ENCODE measurements around the gene SLC6A3.

The SLC6A3 gene

GRCh38 chr5:1378866-1379659, 66.2 kb downstream of the SLC6A3 start:
- no peak for TF ChIP-seq CTCF (IDR thresholded peaks at IDR 0.05; ENCODE audit: low read depth, low read length)
- Histone ChIP-seq H3K4me3 (ENCODE audit: low read depth, low read length) (no peak overlapping the region), H3K9me3 (peaks cover 6% of the 10 kb centered on the region), H3K4me1 (no peaks in the 10 kb centered on the region), H3K27me3 (peaks cover 25% of the 10 kb centered on the region), H3K36me3 (no peaks in the 10 kb centered on the region)
- DNase-seq: no peak

- no peak for TF ChIP-seq CTCF (IDR thresholded peaks at IDR 0.05; ENCODE audit: low read depth, low read length)
- peaks cover 6% of the 10 kb centered on the region for H3K9me3 ChIP-seq
- peaks cover 25% of the 10 kb centered on the region for H3K27me3 ChIP-seq
- H3K4me1 ChIP-seq: no peaks in the 10 kb centered on the region
- H3K36me3 ChIP-seq: no peaks in the 10 kb centered on the region
- DNase-seq: no peak
- H3K4me3 ChIP-seq (ENCODE audit: low read depth, low read length): no peak overlapping the region
Measured at GRCh38 chr5:1378096-1378495, 67.1 kb downstream of the SLC6A3 start.

- TF ChIP-seq CTCF (IDR thresholded peaks at IDR 0.05; ENCODE audit: low read depth, low read length): no peak
- no peak overlapping the region for H3K4me3 ChIP-seq (ENCODE audit: low read depth, low read length)
- peaks cover 37% of the 10 kb centered on the region for H3K27me3 ChIP-seq
Measured at GRCh38 chr5:1376981-1377380, 68.3 kb downstream of the SLC6A3 start.

GRCh38 chr5:1375871-1376810, 69.1 kb downstream of the SLC6A3 start:
- Histone ChIP-seq H3K36me3 (no peaks in the 10 kb centered on the region), H3K4me1 (no peaks in the 10 kb centered on the region), H3K4me3 (ENCODE audit: low read depth, low read length) (no peak overlapping the region), H3K9me3 (peaks cover 6% of the 10 kb centered on the region), H3K27me3 (peaks cover 44% of the 10 kb centered on the region)
- DNase-seq: no peak
- no peak for TF ChIP-seq CTCF (IDR thresholded peaks at IDR 0.05; ENCODE audit: low read depth, low read length)

More at GRCh38 chr5:1376981-1377380, 68.3 kb downstream of the SLC6A3 start:
- H3K9me3 ChIP-seq: peaks cover 6% of the 10 kb centered on the region
- no peaks in the 10 kb centered on the region for H3K4me1 ChIP-seq
- DNase-seq: no peak
- H3K36me3 ChIP-seq: no peaks in the 10 kb centered on the region

- Histone ChIP-seq H3K4me3 (ENCODE audit: low read depth, low read length) (no peak overlapping the region), H3K36me3 (no peaks in the 10 kb centered on the region), H3K27me3 (peaks cover 48% of the 10 kb centered on the region), H3K4me1 (no peaks in the 10 kb centered on the region), H3K9me3 (peaks cover 2% of the 10 kb centered on the region)
- TF ChIP-seq CTCF (IDR thresholded peaks at IDR 0.05; ENCODE audit: low read depth, low read length): no peak
- DNase-seq: no peak
Measured at GRCh38 chr5:1374679-1375055, 70.6 kb downstream of the SLC6A3 start.

Data from BE2C (cell line).